H1 (cell line): Measurements from ENCODE around the gene SURF4. TPM values are rescaled to one million over a fixed set of nuclear protein-coding genes. Genes with fewer than 3 reads are reported as not detected.

Experiments used
- CHD2 ChIP-seq: IDR thresholded peaks from 2 replicates; pipeline ENCODE4 v1.6.1; 2012; ENCODE audit warnings: low read length, improper control_type of control experiment
- CHD7 ChIP-seq: fragments of 300-600 bp; sonication (generic); IDR thresholded peaks from 2 replicates; pipeline ENCODE4 v1.7.1; 2012; ENCODE audit warnings: low read length, moderate library complexity, mild to moderate bottlenecking, inconsistent platforms; ENCODE audit not compliant: insufficient replicate concordance
- polyA plus RNA-seq, 7 experiments: library from polyadenylated mRNA; depleted of rRNA in 3 of 7; stranded (reverse) in 5 of 7; unstranded in 2 of 7; fragments of >200 nt in 5 of 7; fragments of 200-250 nt in 2 of 7; gene quantifications; 1 replicate in 5 of 7; 2 replicates in 1 of 7; 4 replicates in 1 of 7; pipeline versions ENCODE4 v1.2.1 to v1.2.3, GENCODE V29; 2011 to 2013; ENCODE audit warnings: missing spikeins in 2 of 7, mixed read lengths in 2 of 7
- total RNA-seq: library from RNA; stranded (reverse); fragmentation: NEBNext Ultra II Directional; extraction: Animal tissue kit (Norgen Biotek cat#: 25700); gene quantifications from 2 replicates; pipeline ENCODE4 v1.2.1, GENCODE V29; 2021

The SURF4 gene
- total and polyA plus RNA-seq, 2 of the 8 experiments (the other 6 are each of a cell fraction or from before 2014, with no cell fraction given) = 176 to 182 TPM

DNA sequence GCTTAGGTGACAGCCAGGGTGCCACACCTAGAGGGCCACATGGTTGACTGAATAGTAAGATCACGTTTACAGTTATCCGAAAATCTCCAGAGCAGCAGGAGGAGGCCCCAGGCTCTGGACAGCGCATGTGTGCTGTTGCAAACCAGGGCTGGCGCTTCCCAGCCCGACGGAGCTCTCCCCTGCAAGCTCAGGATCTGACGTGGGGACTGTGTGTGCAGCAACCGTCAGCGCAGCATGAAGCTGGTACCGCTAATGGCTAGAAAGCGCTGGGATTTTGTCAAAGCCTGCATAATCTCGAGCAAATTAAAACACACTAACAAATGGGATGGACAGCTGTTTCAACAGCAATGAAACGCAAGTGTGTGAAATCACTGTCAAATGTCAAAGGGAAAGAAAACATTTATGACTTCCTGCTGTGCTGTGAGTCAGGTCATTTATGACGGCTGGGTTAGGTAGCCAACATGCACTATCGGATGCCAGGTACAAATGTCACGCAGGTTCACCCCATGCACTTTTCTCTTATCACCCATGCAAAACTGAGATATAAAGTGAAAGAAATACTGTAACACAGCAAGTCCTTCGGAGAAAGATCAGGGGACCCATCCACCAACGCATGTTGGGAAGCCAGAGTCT, 7.5 kb downstream of the SURF4 start (continued):
- TF ChIP-seq CHD7 (no peak), CHD2 (no peak)
- TF ChIP-seq, all 59 proteins: peak for 0
